MM.1S (cell line): Measurements from ENCODE around the gene OR2D2.
"Not testable (repeated sequence)": the region's sequence is repeated elsewhere in the genome, so short reads cannot be mapped to it uniquely, and the experiment has no call there.

ENCODE experiments used
- CTCF ChIP-seq: fragments of 300-600 bp; sonication (generic); IDR thresholded peaks from 2 replicates; pipeline ENCODE4 v1.5.1; 2016; ENCODE audit warnings: antibody characterized with exemption, low read length, mixed read lengths
- EZH2phosphoT487 ChIP-seq: fragments of 300-600 bp; sonication (generic); IDR thresholded peaks from 2 replicates; pipeline ENCODE4 v1.6.1; 2018; ENCODE audit warnings: antibody characterized with exemption, low read length

GRCh38 chr11:6904804-6905203 is 12.5 kb upstream of the OR2D2 start:
- TF ChIP-seq CTCF, EZH2phosphoT487: not testable (repeated sequence)
